EH (cell line): ENCODE measurements around the gene ARL4D.

Experiments
- DNase-seq: peaks from one replicate; pipeline ENCODE4 v3.0.0-alpha.2; 2015; ENCODE audit warnings: low read depth

Gene ARL4D

GRCh38 chr17:43427362-43428043, 28.7 kb downstream of the ARL4D start:
- no peak for DNase-seq

- no peak for DNase-seq
These were observed 29.7 kb downstream of the ARL4D start for GRCh38 chr17:43428524-43428923.

GRCh38 chr17:43430936-43431713, 32.3 kb downstream of the ARL4D start:
- DNase-seq = no peak

- DNase-seq = peak; percentile 42
These were observed 33.1 kb downstream of the ARL4D start for GRCh38 chr17:43431714-43432523.

GRCh38 chr17:43434902-43435319, 36.1 kb downstream of the ARL4D start:
- DNase-seq = no peak

GRCh38 chr17:43437756-43438155, 39.0 kb downstream of the ARL4D start:
- DNase-seq = no peak

- DNase-seq = no peak
These were observed 39.8 kb downstream of the ARL4D start for GRCh38 chr17:43438626-43439025.

- DNase-seq = no peak
These were observed 40.2 kb downstream of the ARL4D start for GRCh38 chr17:43439041-43439440.

GRCh38 chr17:43442711-43443110, 43.9 kb downstream of the ARL4D start:
- peak; percentile 73 for DNase-seq

GRCh38 chr17:43443381-43443780, 44.6 kb downstream of the ARL4D start:
- no peak for DNase-seq

GRCh38 chr17:43444223-43445008, 45.6 kb downstream of the ARL4D start:
- peak; percentile 16 for DNase-seq

GRCh38 chr17:43445009-43445589, 46.3 kb downstream of the ARL4D start:
- no peak for DNase-seq

- DNase-seq = no peak
These were observed 48.0 kb downstream of the ARL4D start for GRCh38 chr17:43446773-43447172.

GRCh38 chr17:43448720-43449469, 50.1 kb downstream of the ARL4D start:
- DNase-seq = no peak

- no peak for DNase-seq
These were observed 50.9 kb downstream of the ARL4D start for GRCh38 chr17:43449470-43450248.
